Spleen (tissue), 11 donors: Measurements from ENCODE around the gene SLC10A3. TPM values are rescaled to one million over a fixed set of nuclear protein-coding genes. Genes with fewer than 3 reads are reported as not detected.

Experiments
- DNase-seq: peaks from one replicate; pipeline ENCODE4 v3.0.0-alpha.2; 2020
- H3K27ac ChIP-seq, 8 donors: fragments of 200-600 bp; sonication (generic) in 7 of 8; 1 replicate in 4 of 8; 2 replicates in 4 of 8; pipeline versions ENCODE4 v1.5.0 to v1.8.0; 2016 to 2021; ENCODE audit warnings: inconsistent platforms in 4 of 8, mild to moderate bottlenecking in 4 of 8, moderate library complexity in 1 of 8
- H3K27me3 ChIP-seq, 7 donors: fragments of 200-600 bp; sonication (generic) in 6 of 7; replicated peaks in 1 of 7; 1 replicate in 4 of 7; 2 replicates in 3 of 7; pipeline versions ENCODE4 v1.5.0 to v1.8.0; 2016 to 2021; ENCODE audit warnings: inconsistent platforms in 3 of 7, mild to moderate bottlenecking in 1 of 7
- H3K36me3 ChIP-seq, 6 donors: fragments of 200-600 bp; sonication (generic) in 5 of 6; 1 replicate in 4 of 6; 2 replicates in 2 of 6; pipeline versions ENCODE4 v1.5.0 to v1.8.0; 2016 to 2021; ENCODE audit warnings: inconsistent platforms in 2 of 6
- H3K4me1 ChIP-seq, 6 donors: fragments of 200-600 bp; sonication (generic) in 5 of 6; 1 replicate in 3 of 6; 2 replicates in 3 of 6; pipeline versions ENCODE4 v1.5.0 to v1.8.0; 2016 to 2021; ENCODE audit warnings: inconsistent platforms in 3 of 6
- H3K4me3 ChIP-seq, 8 donors: fragments of 200-600 bp; sonication (generic) in 7 of 8; 1 replicate in 4 of 8; 2 replicates in 4 of 8; pipeline versions ENCODE4 v1.5.0 to v1.8.0; 2016 to 2021; ENCODE audit warnings: inconsistent platforms in 4 of 8, mild to moderate bottlenecking in 4 of 8, moderate library complexity in 2 of 8
- H3K9me3 ChIP-seq, 8 donors: fragments of 200-600 bp; sonication (generic) in 7 of 8; 1 replicate in 4 of 8; 2 replicates in 4 of 8; pipeline versions ENCODE4 v1.5.0 to v1.8.0; 2016 to 2021; ENCODE audit warnings: inconsistent platforms in 4 of 8
- CTCF ChIP-seq, 11 experiments: fragments of 200-600 bp in 7 of 11; fragments of 450-650 bp in 4 of 11; sonication (generic) in 4 of 11; IDR thresholded peaks in 8 of 11; conservative IDR thresholded peaks in 3 of 11; 1 replicate in 7 of 11; 2 replicates in 4 of 11; pipeline versions ENCODE4 v1.4.0 to v1.8.0; 2016 to 2021; ENCODE audit warnings: antibody characterized with exemption in 11 of 11, inconsistent platforms in 4 of 11, mild to moderate bottlenecking in 1 of 11
- POLR2A ChIP-seq, 3 donors: fragments of 450-650 bp; IDR thresholded peaks; one replicate each; pipeline ENCODE4 v1.5.1; 2017; ENCODE audit warnings: antibody characterized with exemption in 3 of 3, mild to moderate bottlenecking in 1 of 3
- POLR2AphosphoS5 ChIP-seq, 3 donors: sonication (generic); formaldehyde crosslinking; IDR thresholded peaks; one replicate each; pipeline ENCODE4 v1.5.1; 2017; ENCODE audit warnings: antibody characterized with exemption in 3 of 3
- WGBS, 5 donors: extraction: QIAGEN DNeasy Blood & Tissue Kit in 3 of 5; methylation state at CpG; one replicate each; pipeline versions ENCODE4 v1.1.5 to v1.1.7; 2013 to 2018; 5-methylcytosine and 5-hydroxymethylcytosine counted together
- intact Hi-C: fragments of 100-400 bp; cut with DNase I; formaldehyde crosslinking; loops from one replicate; pipeline ENCODE4 v1.15.0; 2023; ENCODE audit warnings: low total_unique reads
- polyA plus RNA-seq, 3 donors: library from polyadenylated mRNA; stranded (reverse); fragments of 200-250 nt; gene quantifications; one replicate each; pipeline ENCODE4 v1.2.1, GENCODE V29; 2013
- total RNA-seq, 7 donors: library from RNA; depleted of rRNA in 3 of 7; stranded (reverse); fragments of >200 nt in 3 of 7; fragmentation: NEBNext Ultra II Directional in 4 of 7; extraction: Animal tissue kit (Norgen Biotek cat#: 25700) in 4 of 7; gene quantifications; one replicate each; pipeline versions ENCODE4 v1.1.0 to v1.2.1, GENCODE V29; 2016 to 2021
- donor health status: healthy with polysubstance abuse.
- donor health status: DM: no; HTN: no; CAD: no; lungs with moderate emphysema.
- donor health status: DM: no; HTN: no; CAD: no.
- donor health status: Bipolar disorder and iron deficiency.
- donor health status: healthy.
- donor health status: DM: no; HTN: no; CAD: no.
- donor health status: DM: yes; HTN: yes; CAD: no.

The SLC10A3 gene
- total and polyA plus RNA-seq, 10 donors = 11.0 to 21.8 (median 16.8) TPM

- DNase-seq = peak; percentile 72
- no peaks in the 10 kb centered on the region for H3K27me3 ChIP-seq
- TF ChIP-seq POLR2A (IDR thresholded peaks at IDR 0.05) = no peak
- peak in 1 of 3 donors; percentile 22 for TF ChIP-seq POLR2AphosphoS5 (IDR thresholded peaks at IDR 0.05)
- no peak for TF ChIP-seq CTCF (IDR thresholded peaks at IDR 0.05 in 8 of 11, conservative IDR thresholded peaks at IDR 0.05 in 3 of 11)
- WGBS, 5 donors = 82 to 86% (median 86%) methylated on average over 16 to 23 of the region's 23 CpGs; no CpG with 5 or more reads in 1 of the 5 donors
- H3K9me3 ChIP-seq = no peaks in the 10 kb centered on the region
- no peaks in the 10 kb centered on the region for H3K4me1 ChIP-seq
- H3K27ac ChIP-seq = no peak overlapping the region
- intact Hi-C loops = no loop called here
- peaks cover 0 to 74% (median 37%) of the 10 kb centered on the region in 6 donors for H3K36me3 ChIP-seq
- no peak overlapping the region for H3K4me3 ChIP-seq
Measured at GRCh38 chrX:154470914-154471568, 19.4 kb downstream of the SLC10A3 start.

- peak; percentile 67 for DNase-seq
- H3K36me3 ChIP-seq = peaks cover 0 to 80% (median 43%) of the 10 kb centered on the region in 6 donors
- WGBS, 5 donors = 92 to 96% (median 94%) methylated on average over 10 to 14 of the region's 14 CpGs
- no peak overlapping the region for H3K27ac ChIP-seq
- no peak overlapping the region for H3K4me3 ChIP-seq
- H3K27me3 ChIP-seq = no peaks in the 10 kb centered on the region
- intact Hi-C loops = no loop called here
- no peaks in the 10 kb centered on the region for H3K9me3 ChIP-seq
- TF ChIP-seq CTCF (IDR thresholded peaks at IDR 0.05 in 8 of 11, conservative IDR thresholded peaks at IDR 0.05 in 3 of 11) (no peak), POLR2AphosphoS5 (IDR thresholded peaks at IDR 0.05) (no peak), POLR2A (IDR thresholded peaks at IDR 0.05) (no peak)
- H3K4me1 ChIP-seq = no peaks in the 10 kb centered on the region
Measured at GRCh38 chrX:154470434-154470833, 20.0 kb downstream of the SLC10A3 start.

GRCh38 chrX:154469880-154470279 lies 20.5 kb downstream of the SLC10A3 start:
- Histone ChIP-seq H3K9me3 (no peaks in the 10 kb centered on the region), H3K4me3 (no peak overlapping the region), H3K36me3 (peaks cover 0 to 85% (median 45%) of the 10 kb centered on the region in 6 donors), H3K4me1 (no peaks in the 10 kb centered on the region), H3K27me3 (no peaks in the 10 kb centered on the region), H3K27ac (no peak overlapping the region)
- WGBS, 5 donors = 91 to 100% (median 93%) methylated on average over 2 to 18 of the region's 18 CpGs
- DNase-seq = no peak
- TF ChIP-seq POLR2AphosphoS5 (IDR thresholded peaks at IDR 0.05) (no peak), CTCF (IDR thresholded peaks at IDR 0.05 in 8 of 11, conservative IDR thresholded peaks at IDR 0.05 in 3 of 11) (no peak), POLR2A (IDR thresholded peaks at IDR 0.05) (no peak)
- intact Hi-C loops = no loop called here

- Histone ChIP-seq H3K4me3 (no peak overlapping the region), H3K27me3 (no peaks in the 10 kb centered on the region), H3K9me3 (no peaks in the 10 kb centered on the region), H3K27ac (no peak overlapping the region), H3K4me1 (no peaks in the 10 kb centered on the region), H3K36me3 (peaks cover 0 to 93% (median 48%) of the 10 kb centered on the region in 6 donors)
- DNase-seq = no peak
- intact Hi-C loops = no loop called here
- WGBS, 5 donors = 91 to 100% (median 92%) methylated on average over 4 to 9 of the region's 9 CpGs
- TF ChIP-seq POLR2AphosphoS5 (IDR thresholded peaks at IDR 0.05) (no peak), CTCF (IDR thresholded peaks at IDR 0.05 in 8 of 11, conservative IDR thresholded peaks at IDR 0.05 in 3 of 11) (no peak), POLR2A (IDR thresholded peaks at IDR 0.05) (no peak)
Measured at GRCh38 chrX:154469114-154469513, 21.3 kb downstream of the SLC10A3 start.
